ENCODE results near the gene CHDH. TPM values are rescaled to one million over a fixed set of nuclear protein-coding genes. Genes with fewer than 3 reads are reported as not detected.

Gene CHDH
- total RNA-seq, 1 experiment from 2014 or later: 5.1 TPM

- intact Hi-C loops (cut with micrococcal nuclease): no loop called here
- ChIA-PET POLR2A (ENCODE audit: unreplicated experiment) (no interaction called here), CTCF (no interaction called here)
- Histone ChIP-seq H3K79me2 (ENCODE audit: low read length) (no peaks in the 10 kb centered on the region), H3K4me1 (ENCODE audit: insufficient read depth, low read length) (peaks cover 4% of the 10 kb centered on the region; the same call in 1 of the 2 replicates), H3K4me2 (ENCODE audit: low read length) (no peak overlapping the region), H3F3A (ENCODE audit: low read length, unreplicated experiment) (no peaks in the 10 kb centered on the region), H2AFZ (ENCODE audit: low read length) (no peak overlapping the region), H3K9me2 (replicated peaks; ENCODE audit: low read length) (no peaks in the 10 kb centered on the region), H3K4me3 (ENCODE audit: low read length) (no peak overlapping the region), H3K9me3 (ENCODE audit: low read length) (no peaks in the 10 kb centered on the region), H3K27ac (ENCODE audit: low read length) (no peak overlapping the region), H4K20me1 (ENCODE audit: low read length) (no peaks in the 10 kb centered on the region), H3K27me3 (ENCODE audit: low read length) (peaks cover 69% of the 10 kb centered on the region), H3K36me3 (ENCODE audit: low read depth, low read length) (no peaks in the 10 kb centered on the region), H3K9ac (ENCODE audit: low read length) (no peak overlapping the region)
- BruUV-seq (replicated peaks): no TSS peak
- ATAC-seq (no peak), DNase-seq (no peak)
- TF ChIP-seq CTCF (conservative IDR thresholded peaks at IDR 0.05; ENCODE audit: low read depth, low read length) (no peak), EZH2 (IDR thresholded peaks at IDR 0.05; ENCODE audit: low read length, unreplicated experiment) (no peak), EZH2phosphoT487 (IDR thresholded peaks at IDR 0.05; ENCODE audit: borderline replicate concordance, low read length) (no peak)
Observed at GRCh38 chr3:53798144-53798543, 48.1 kb downstream of the CHDH start.

- no peak overlapping the region for H3K4me3 ChIP-seq (ENCODE audit: low read length)
- intact Hi-C loops (cut with micrococcal nuclease): no loop called here
- no peak overlapping the region for H3K9ac ChIP-seq (ENCODE audit: low read length)
- H3K9me2 ChIP-seq (replicated peaks; ENCODE audit: low read length): no peaks in the 10 kb centered on the region
- H3K27me3 ChIP-seq (ENCODE audit: low read length): peaks cover 51% of the 10 kb centered on the region
- CTCF ChIA-PET: no interaction called here
- H3F3A ChIP-seq (ENCODE audit: low read length, unreplicated experiment): no peaks in the 10 kb centered on the region
- DNase-seq: no peak
- 0 out of 2 replicates have a peak, but pooled peaks have one; percentile 37 for ATAC-seq
- H4K20me1 ChIP-seq (ENCODE audit: low read length): no peaks in the 10 kb centered on the region
- H3K27ac ChIP-seq (ENCODE audit: low read length): no peak overlapping the region
- no peaks in the 10 kb centered on the region for H3K36me3 ChIP-seq (ENCODE audit: low read depth, low read length)
- TF ChIP-seq EZH2phosphoT487 (IDR thresholded peaks at IDR 0.05; ENCODE audit: borderline replicate concordance, low read length) (no peak), CTCF (conservative IDR thresholded peaks at IDR 0.05; ENCODE audit: low read depth, low read length) (no peak), EZH2 (IDR thresholded peaks at IDR 0.05; ENCODE audit: low read length, unreplicated experiment) (no peak)
- peaks cover 4% of the 10 kb centered on the region; the same call in 1 of the 2 replicates for H3K4me1 ChIP-seq (ENCODE audit: insufficient read depth, low read length)
- no TSS peak for BruUV-seq (replicated peaks)
- no peaks in the 10 kb centered on the region for H3K9me3 ChIP-seq (ENCODE audit: low read length)
- H2AFZ ChIP-seq (ENCODE audit: low read length): no peak overlapping the region
- POLR2A ChIA-PET (ENCODE audit: unreplicated experiment): no interaction called here
- H3K4me2 ChIP-seq (ENCODE audit: low read length): no peak overlapping the region
- no peaks in the 10 kb centered on the region for H3K79me2 ChIP-seq (ENCODE audit: low read length)
Observed at GRCh38 chr3:53795789-53796560, 50.2 kb downstream of the CHDH start.

- Histone ChIP-seq H3K79me2 (ENCODE audit: low read length) (no peaks in the 10 kb centered on the region), H3K4me3 (ENCODE audit: low read length) (no peak overlapping the region), H3K36me3 (ENCODE audit: low read depth, low read length) (no peaks in the 10 kb centered on the region), H3K9ac (ENCODE audit: low read length) (no peak overlapping the region), H3K9me2 (replicated peaks; ENCODE audit: low read length) (no peaks in the 10 kb centered on the region), H3K4me2 (ENCODE audit: low read length) (no peak overlapping the region), H4K20me1 (ENCODE audit: low read length) (no peaks in the 10 kb centered on the region), H3F3A (ENCODE audit: low read length, unreplicated experiment) (no peaks in the 10 kb centered on the region), H3K9me3 (ENCODE audit: low read length) (no peaks in the 10 kb centered on the region), H3K4me1 (ENCODE audit: insufficient read depth, low read length) (peaks cover 4% of the 10 kb centered on the region; the same call in 1 of the 2 replicates), H3K27me3 (ENCODE audit: low read length) (peaks cover 49% of the 10 kb centered on the region), H3K27ac (ENCODE audit: low read length) (no peak overlapping the region), H2AFZ (ENCODE audit: low read length) (no peak overlapping the region)
- POLR2A ChIA-PET (ENCODE audit: unreplicated experiment): no interaction called here
- BruUV-seq (replicated peaks): no TSS peak
- DNase-seq: peak; percentile 67
- peak; percentile 76 for ATAC-seq
- CTCF ChIA-PET: no interaction called here
- intact Hi-C loops (cut with micrococcal nuclease): no loop called here
- TF ChIP-seq CTCF (conservative IDR thresholded peaks at IDR 0.05; ENCODE audit: low read depth, low read length) (no peak), EZH2 (IDR thresholded peaks at IDR 0.05; ENCODE audit: low read length, unreplicated experiment) (no peak), EZH2phosphoT487 (IDR thresholded peaks at IDR 0.05; ENCODE audit: borderline replicate concordance, low read length) (no peak)
Observed at GRCh38 chr3:53795176-53795575, 51.0 kb downstream of the CHDH start.

All from PC-3 (cell line).